Spleen (tissue), 7 donors: ENCODE results near the gene QKI.

Experiments used
- POLR2A ChIP-seq, 3 donors: fragments of 450-650 bp; IDR thresholded peaks; one replicate each; pipeline ENCODE4 v1.5.1; 2017; ENCODE audit warnings: antibody characterized with exemption in 3 of 3, mild to moderate bottlenecking in 1 of 3
- TF ChIP-seq, protein P1 (sequence below), 11 experiments: fragments of 200-600 bp in 7 of 11; fragments of 450-650 bp in 4 of 11; sonication (generic) in 4 of 11; IDR thresholded peaks in 8 of 11; conservative IDR thresholded peaks in 3 of 11; 1 replicate in 7 of 11; 2 replicates in 4 of 11; pipeline versions ENCODE4 v1.4.0 to v1.8.0; 2016 to 2021; ENCODE audit warnings: antibody characterized with exemption in 11 of 11, inconsistent platforms in 4 of 11, mild to moderate bottlenecking in 1 of 11
- donor health status: DM: no; HTN: no; CAD: no; lungs with moderate emphysema.
- donor health status: DM: no; HTN: no; CAD: no.
- donor health status: DM: no; HTN: no; CAD: no.

DNA sequence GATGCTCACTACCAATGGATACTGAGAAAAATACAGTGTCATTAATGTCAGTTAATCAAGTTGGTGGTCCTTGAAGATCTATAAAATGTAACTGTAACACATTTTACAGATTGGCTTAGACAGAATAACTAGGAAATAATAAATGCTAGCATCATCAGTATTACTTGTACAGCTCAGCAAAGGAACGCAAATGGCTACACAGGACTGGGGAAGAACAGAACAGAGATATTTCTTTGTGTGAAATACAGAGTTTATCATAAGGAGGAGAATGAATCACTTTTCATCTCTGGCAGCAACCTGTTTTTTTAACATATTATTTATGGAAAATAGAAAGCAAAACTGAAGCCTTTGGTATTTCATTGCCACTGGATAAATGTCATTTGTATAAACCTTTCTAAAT lies 8.2 kb upstream of the QKI start:
- TF ChIP-seq, protein P1, sequence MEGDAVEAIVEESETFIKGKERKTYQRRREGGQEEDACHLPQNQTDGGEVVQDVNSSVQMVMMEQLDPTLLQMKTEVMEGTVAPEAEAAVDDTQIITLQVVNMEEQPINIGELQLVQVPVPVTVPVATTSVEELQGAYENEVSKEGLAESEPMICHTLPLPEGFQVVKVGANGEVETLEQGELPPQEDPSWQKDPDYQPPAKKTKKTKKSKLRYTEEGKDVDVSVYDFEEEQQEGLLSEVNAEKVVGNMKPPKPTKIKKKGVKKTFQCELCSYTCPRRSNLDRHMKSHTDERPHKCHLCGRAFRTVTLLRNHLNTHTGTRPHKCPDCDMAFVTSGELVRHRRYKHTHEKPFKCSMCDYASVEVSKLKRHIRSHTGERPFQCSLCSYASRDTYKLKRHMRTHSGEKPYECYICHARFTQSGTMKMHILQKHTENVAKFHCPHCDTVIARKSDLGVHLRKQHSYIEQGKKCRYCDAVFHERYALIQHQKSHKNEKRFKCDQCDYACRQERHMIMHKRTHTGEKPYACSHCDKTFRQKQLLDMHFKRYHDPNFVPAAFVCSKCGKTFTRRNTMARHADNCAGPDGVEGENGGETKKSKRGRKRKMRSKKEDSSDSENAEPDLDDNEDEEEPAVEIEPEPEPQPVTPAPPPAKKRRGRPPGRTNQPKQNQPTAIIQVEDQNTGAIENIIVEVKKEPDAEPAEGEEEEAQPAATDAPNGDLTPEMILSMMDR (IDR thresholded peaks at IDR 0.05 in 8 of 11, conservative IDR thresholded peaks at IDR 0.05 in 3 of 11) = no peak
- TF ChIP-seq POLR2A (IDR thresholded peaks at IDR 0.05) = no peak
